Measurements from ENCODE around the gene AKT1.
"Not testable (repeated sequence)": the region's sequence is repeated elsewhere in the genome, so short reads cannot be mapped to it uniquely, and the experiment has no call there.

The AKT1 gene

DNA sequence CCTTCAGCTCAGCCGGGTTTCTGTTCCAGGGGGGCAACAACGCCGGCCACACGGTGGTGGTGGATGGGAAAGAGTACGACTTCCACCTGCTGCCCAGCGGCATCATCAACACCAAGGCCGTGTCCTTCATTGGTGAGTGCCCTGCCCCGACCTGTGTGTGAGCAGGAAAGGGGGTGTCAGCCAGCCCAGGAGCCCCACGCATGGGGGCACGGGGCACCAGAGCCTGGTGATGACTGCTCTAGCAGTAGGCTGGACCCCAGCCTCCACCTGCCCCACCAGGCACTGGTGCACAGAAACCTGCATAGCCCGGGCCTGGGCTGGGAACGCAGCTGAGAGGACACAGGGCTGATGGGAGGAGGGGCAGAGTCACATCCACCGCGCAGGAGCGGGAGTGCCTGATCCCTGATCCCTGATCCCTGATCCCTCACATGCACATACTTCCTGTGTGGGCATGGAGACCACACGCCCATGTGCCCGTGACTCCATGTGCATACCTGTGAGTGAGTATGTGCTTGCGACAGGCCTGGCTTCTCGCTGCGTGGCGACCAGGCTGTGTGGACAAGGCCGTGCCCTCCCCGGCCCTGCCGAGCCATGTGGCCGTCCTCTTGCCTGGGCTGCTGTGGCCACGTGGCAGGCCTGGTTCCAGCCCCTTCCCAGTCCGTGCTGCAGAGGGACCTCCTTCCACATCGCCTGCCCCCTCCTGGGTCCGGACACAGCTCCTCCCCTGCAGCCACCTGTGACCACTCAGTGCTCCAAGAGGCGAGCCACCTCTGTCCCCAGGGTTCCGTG lies 60.4 kb downstream of the AKT1 start:
- no peak for DNase-seq

DNA sequence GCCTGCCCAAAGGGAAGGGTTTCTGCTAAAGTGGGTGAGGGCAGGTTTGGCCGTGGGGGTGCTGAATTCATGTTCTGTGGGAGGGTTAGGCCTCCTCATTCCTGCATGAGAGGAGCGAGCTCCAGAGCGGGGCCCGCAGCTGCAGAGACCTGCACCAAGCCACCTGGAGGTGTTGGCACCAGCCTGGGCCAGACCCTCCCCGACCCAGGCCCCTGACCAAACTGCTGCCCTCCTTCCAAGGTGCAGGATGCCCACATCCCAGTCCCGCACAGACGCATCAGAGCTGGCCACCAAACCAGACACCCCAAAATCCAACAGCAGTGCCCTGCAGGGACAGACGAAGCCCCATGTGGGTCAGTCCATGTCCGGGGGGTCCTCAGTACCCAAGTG lies 61.0 kb downstream of the AKT1 start:
- no peak for DNase-seq

DNA sequence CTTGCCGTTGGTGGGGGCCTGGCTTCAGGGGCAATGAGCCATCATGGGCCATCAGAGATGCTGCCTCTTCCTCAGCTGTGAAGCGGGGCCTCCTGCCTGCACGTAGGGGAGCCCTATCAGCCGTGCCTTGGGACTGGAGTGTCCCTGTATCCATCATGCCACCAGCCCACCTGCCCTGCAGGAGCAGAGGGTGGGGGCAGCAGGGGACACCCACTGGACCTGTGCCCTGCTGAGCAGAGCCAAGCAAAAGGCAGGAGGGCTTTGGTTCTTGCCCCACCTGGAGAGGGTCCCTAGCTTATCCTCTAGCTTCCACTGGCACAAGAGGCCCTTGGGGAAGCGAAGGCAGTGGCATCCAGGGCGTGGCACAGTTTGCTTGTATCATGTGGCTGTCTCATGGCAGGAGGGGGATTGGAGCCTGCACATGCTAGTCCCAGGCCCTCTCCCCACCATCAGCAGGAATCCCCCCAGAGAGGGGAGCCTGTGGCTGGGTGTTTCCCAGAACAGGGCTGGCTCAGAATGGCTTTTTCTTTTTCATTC lies 61.4 kb downstream of the AKT1 start:
- DNase-seq: no peak

DNA sequence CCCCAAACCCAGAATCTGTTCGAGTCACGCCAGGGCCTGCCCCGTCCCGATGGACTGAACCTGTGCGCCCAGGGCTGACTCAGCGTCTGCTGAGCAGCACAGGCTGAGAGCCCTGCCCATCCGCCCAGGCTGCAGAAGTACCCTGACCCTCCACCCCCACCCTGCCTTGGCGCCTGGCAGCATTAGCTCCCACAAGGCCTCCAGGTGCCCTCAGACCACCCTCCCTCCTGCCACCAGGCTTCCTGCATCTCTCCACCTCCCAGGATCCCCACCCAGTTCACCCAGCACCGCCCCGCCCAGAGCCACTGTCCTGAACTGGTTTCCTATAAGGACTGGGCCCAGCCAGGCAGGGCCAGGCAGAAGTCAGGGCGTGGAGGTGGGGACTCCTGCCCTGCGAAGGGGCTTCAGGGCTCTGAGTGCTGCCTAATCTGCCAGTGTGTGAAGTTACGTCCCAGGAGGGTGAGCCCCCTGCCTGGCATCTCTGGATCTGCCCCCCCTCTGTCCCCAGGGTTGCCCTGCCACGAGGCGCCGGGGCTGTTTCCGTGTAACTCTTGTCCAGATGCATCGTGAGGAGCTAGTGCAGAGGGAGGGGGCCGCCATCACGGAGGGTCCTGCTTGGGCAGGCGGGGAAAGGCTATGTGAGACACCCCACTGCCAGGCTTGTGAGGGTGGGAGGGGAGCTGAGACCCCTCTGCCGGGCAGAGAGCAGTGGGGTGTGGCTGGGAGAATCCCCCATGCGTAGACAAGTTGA lies 62.4 kb downstream of the AKT1 start:
- DNase-seq: no peak

DNA sequence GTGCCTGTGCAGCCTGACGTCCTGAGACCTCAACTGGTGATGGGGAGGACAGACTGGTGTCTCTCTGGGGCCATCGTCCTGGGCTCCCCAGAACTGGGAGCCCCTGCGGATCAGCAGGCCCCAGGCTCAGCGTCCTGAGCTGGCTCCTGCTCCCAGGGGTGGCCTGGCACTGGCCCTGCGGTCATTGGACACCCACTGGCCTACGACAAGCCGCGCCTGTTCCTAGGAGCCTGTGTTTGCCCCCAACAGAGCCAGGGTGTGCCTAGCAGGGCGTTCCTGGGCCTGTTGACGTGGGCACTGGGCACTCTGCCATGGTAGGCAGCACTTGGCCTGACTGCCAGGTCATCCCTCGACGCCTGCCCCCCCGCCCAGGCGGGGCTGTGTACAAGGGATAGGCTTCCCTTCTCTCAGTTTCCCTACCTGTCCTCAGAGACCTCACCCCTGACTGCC lies 63.2 kb downstream of the AKT1 start:
- DNase-seq: no peak

DNA sequence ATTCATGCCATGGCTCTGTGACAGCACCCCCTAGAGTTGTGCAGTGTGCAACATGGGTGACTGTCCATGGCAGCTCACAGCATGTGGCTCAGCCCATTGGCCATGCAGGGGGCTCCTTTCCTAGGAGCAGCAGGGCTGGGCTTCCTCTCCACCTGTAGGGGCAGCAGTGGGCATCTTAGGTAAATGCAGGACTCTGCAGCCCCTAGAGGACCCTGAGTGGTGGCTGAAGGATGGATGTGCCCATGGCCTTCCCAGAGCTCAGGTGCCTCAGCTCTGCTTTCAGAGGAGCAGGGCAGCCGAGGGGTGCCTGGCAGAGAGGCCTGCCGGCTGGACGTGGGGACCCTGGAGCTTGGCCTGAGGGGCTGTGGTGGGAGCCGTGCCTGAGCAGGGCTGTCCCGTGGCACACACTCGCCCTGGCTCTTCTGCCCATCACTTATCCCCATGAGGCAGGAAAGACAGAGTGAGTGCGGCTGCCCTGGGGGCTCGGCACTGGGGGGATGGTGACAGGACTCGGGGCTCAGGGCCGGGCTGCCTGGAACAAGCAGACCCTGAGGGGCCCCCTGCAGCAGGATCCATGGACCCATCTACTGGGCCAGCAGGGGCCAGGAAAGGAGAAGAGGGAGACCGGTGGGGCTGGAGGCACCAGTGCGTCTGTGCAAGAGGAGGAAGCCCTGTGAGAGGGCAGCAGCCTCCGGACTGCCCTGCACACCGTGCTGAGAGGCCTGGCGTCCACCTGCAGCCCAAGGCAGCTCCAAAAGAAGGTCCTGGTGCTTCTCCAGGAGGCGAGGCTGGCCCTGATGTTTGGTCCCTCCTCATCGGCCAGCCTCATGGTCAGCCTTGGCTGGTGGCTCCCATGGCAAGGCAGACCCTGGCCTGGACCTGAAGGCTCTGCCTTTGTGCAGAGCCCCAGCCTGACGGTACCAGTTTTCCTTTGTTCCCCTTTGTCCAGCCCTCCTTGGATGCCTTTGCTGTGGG lies 63.9 kb downstream of the AKT1 start:
- DNase-seq: no peak

DNA sequence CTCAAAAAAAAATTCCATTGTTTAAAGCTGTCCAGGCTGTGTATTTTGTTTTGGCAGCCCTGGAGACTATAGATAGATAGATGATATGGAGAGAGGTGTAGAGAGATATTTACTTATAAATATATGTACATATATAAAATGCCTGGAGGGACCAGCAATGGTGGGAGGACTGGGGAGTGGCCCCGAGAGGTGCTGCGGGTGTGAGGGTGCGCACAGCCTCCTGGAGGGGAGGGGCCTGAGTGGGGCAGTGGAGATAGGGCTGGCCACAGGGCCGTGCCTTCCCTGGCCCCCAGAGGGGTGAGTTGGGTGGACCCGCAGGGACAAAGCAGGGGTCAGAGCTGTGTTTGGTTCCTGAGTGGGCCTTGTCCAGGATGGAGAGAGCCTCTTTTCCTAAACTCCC lies 65.1 kb downstream of the AKT1 start:
- DNase-seq: no peak

DNA sequence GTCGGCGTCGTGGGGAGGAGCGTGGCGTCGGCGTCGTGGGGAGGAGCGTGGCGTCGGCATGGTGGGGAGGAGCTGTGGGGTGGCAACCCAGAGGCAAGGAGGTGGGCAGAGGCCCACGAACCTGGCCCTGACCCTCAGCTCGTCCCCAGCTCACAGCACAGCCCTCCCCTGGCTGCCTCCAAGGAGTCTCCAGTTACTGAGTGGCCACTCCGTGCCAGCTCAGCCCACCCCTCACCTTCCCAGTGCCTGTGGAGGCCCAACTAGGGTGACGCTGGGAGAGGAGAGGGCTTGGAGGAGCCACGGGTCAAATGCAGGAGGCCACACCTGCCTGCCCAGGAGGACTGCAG lies 65.7 kb downstream of the AKT1 start:
- DNase-seq: no peak

DNA sequence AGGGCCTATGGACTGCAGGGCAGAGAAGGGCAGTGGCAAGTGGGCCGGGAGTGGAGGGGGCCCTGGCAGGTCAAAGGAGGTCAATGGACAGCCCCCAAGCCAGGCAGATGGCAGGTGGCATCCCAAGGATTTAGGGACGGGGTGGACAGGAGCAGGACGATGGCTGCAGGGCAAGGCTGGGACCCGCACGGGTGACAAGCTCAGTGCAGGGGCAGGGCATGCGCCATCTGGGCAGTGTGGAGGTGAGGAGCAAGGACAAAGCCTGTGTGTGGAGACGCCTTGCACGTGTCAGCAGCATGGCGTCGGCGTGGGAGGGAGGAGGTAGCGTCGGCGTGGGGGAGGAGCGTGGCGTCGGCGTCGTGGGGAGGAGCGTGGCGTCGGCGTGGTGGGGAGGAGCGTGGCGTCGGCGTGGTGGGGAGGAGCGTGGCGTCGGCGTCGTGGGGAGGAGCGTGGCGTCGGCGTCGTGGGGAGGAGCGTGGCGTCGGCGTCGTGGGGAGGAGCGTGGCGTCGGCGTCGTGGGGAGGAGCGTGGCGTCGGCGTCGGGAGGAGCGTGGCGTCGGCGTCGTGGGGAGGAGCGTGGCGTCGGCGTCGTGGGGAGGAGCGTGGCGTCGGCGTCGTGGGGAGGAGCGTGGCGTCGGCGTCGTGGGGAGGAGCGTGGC lies 66.2 kb downstream of the AKT1 start:
- DNase-seq: not testable (repeated sequence)

DNA sequence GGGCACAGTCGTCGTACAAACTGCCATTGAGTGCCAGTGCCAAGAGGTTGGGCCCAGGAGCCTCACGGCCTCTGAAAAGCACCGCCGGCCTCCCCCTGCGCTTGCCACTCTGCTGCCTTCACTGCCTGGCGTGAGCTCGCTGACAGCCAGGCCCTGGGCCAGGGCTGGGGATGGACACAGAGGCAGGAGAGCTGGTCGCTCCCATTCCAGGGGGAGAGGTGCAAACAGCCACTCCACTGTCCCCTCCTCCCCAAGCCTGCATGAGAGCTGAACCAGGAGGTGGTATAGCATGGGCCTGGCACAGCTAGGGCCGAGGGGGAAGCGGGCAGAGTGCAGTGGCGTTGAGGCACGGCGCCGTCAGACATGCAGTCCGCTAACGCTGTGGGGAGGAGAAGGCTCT lies 66.9 kb downstream of the AKT1 start:
- no peak for DNase-seq

DNA sequence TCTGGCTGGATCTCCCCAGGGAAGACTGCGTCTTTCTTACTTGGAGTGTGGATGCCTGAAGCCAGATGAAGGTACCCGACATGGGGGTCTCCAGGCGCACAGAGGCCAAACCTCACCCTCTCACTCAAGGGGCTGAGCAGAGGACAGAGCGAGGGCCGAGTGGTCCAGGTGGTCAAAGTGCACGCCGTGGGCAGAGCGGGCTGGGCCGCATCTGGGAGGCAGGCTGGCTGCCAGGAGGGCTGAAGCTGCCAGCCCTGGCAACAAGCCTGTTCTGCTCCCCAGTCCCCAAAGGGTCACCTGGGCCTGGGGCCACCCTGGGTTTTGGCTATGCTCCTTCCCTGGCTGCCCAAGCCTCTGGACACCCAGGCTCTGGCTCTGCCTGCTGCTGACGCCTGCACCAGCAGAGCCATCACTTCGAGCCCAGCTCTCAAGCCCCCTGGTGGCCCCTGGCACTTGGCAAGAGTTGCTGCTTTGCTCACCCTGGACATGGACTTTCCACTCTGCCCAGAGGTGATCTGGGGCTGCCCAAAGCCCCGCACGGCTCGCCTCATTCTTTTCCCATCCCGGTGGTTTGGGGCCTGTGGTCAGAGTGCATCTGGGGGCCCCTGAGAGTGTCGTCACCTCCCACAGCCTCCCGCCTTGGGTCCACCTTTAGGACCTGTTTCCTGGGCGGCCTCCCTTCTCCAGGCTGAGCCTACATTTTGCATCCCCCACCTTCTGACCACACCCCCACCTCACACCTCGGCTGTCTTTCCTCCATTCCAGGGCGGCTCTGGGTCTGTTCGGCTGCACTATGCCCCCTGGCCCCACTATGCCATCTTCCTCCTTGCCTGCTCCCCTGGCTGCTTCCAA lies 68.7 kb downstream of the AKT1 start:
- DNase-seq: no peak

DNA sequence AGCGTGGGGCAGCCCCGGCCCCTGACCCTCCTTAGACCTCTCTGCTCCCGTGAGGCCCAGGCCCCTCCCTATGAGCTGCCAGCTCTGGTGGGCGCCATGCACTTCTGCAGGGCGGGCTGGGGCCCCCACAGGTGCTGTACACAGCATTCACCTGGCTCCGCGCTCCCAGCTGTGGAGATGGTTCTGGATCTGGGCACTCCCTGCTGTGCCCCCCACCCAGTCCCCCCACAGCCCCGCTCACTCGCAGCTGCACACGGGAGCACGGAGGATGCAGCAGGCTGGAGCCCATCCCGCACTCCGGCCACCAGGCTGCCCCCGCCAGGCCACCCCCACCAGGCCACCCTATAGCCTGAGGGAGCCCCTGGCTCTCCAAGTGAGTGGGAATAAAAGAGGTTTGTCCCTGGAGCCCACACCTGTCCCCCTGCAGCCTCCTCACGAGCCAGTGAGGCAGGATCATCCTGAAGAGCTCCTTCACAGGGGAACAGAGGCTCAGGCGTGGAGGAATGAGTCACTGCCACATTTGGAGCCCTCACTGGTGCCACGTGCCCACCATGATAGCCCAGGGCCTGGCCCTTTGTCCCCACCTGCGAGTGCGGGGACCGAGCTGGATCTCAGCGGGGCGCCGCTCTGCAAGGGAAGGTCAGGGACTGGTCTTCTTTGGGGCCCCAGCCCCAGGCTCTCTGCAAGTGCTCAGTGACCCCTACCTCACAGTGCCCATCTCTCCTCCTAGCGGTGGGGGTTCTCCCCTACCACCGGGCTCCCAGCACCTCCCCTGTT lies 69.6 kb downstream of the AKT1 start:
- no peak for DNase-seq

DNA sequence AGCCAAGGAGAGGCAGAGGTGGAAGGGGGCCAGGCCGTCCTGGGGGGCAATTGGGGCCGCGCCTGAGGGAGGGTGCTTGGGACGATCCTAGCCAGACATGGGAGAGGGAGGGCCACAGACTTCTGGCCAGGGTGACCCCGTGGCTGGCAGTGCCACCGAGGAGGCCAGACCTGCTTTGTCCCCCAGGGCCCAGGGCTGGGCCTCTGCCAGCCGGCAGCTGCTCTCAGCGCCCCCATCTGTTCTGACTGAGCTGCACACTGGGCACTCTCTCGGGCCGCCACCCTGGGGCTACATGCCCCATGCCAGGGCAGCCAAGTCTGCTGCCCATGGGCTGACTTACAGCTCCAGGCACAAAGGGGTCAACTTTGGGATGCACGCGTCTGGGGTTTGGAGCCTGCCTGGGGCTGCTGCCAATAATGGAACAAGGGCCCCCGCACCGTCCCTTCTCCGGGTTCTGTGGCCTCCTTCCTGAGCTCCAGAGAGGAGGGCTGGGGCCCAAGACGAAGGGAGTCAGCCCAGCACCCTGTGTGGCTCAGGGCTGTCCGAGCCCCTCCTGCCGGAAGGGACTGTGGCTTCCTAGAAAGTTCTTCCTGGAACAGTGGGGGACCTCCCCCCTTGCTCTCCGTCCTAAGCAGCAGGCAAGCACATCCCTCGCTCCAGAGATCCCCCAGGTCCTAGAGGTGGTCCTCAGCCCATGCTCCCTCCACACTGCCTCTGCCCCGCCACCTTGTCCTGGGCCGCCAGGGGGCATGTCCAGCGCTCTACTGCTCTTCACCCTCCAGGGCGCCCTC lies 70.4 kb downstream of the AKT1 start:
- DNase-seq: no peak

DNA sequence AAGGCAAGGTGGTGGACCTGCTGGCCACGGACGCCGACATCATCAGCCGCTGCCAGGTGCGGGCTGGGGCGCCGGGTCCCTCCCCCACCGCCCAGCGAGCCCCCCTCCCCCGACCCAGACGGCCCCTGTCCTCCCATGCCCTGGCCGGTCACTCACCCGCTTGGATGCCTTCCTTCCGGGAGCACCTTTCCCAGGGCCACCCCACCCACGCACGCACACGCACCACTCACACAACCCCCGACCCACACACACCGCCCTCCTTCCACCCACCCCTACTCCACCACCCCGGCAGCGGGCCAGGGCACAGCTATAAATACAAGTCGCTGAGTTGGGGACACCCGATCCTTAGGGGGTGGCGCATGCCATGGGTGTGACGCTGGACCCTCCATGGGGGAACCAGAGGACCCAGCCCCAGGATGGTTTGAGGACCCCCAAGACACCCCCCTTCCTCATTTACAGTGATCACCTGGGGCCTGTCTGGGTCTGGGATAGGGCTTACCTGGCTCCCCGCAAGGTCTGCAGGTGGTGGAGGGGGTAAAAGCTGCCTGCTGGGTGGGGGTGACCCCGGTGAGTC lies 71.1 kb downstream of the AKT1 start:
- DNase-seq: no peak

DNA sequence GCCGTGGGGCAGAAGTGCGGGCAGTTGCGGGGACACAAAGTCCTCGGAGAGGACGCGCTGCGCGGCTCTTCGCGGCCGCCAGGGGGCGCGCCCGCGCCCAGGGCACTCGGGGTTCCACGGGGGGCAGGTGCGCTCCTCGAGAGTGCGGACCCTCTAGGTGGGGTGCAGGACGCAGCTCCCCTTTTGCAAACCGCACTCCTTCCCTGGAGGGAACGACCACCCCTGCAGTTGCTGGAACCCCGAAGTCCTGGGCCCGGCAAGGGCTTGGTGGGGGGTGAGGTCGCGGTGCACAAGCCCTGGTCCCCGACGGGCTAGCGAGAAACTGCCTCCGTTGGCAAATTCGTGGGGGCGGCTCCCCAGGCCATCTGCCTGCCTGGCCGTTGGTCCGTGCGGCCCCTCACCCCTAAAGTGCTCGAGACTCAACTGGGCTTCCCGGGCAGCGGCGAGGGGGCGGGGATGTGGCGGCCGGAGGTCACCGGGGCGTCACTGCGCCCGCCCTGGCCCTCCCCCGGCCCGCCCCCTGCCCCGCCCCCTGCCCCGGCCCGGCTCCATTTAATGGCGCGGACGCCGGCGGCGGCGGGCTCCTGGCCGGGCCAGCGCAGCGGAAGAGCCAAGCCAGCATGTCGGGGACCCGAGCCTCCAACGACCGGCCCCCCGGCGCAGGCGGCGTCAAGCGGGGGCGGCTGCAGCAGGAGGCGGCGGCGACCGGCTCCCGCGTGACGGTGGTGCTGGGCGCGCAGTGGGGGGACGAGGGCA lies 71.7 kb downstream of the AKT1 start, which contains the start of gene ADSS1:
Gene ADSS1, plus strand, starts transcription at position 579 of the 756 bp plus-strand sequence. Its CDS starts 42 bp downstream, at position 621.
- peak; percentile 37 to 63 (median 48) for DNase-seq

DNA sequence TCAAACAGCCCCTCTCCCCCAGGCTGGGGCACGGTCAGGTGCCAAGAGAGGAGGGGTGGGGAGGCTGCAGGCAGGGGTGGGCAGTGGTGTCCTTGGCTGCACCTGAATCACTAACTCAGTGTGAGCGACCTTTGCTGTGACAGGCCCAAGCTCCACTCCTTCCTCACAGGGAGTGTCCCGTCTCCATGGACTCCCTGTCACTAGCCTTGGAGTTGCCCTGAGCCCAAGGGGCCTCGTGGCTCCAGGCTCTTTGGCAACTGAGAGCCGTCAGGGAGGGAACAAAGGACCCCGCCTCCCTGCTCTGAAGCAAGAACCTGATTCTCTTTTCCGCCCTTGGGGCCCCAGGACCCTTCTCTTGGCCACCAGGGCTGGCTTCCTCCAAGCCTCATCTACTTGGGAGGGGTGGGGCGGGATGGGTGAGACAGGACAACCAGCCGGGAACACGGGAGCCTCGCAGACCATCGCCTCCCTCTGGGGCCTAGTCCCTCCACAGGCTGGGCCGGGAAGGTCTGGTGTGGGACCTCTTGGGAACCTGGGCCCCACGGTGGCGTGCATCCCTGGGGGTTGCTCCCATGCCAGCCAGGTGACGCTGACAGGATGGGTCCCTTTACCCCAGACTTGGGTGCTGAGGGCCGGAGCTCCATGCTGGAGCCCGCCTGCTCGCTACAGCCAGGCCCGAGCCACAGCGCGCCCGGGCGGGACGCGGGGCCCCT lies 72.5 kb downstream of the AKT1 start:
- no peak for DNase-seq
